Trophoblast cell (in vitro differentiated cells and primary cell): ENCODE results near the gene MLF2.

Experiments
- DNase-seq, 2 donors: peaks; one replicate each; pipeline ENCODE4 v3.0.0-alpha.2; 2016
- H2AFZ ChIP-seq: 2 replicates; pipeline ENCODE4 v1.6.1; 2013; ENCODE audit warnings: low read length, moderate library complexity, mild to moderate bottlenecking; ENCODE audit not compliant: insufficient read depth, poor library complexity
- H2AK5ac ChIP-seq: 2 replicates; pipeline ENCODE4 v1.6.1; 2013; ENCODE audit warnings: mild to moderate bottlenecking, low read length
- H2BK120ac ChIP-seq: 2 replicates; pipeline ENCODE4 v1.6.1; 2013; ENCODE audit warnings: low read length, mild to moderate bottlenecking, moderate library complexity; ENCODE audit not compliant: insufficient read depth, poor library complexity
- H2BK12ac ChIP-seq: 2 replicates; pipeline ENCODE4 v1.6.1; 2013; ENCODE audit warnings: mild to moderate bottlenecking, low read length, moderate library complexity
- H2BK5ac ChIP-seq: 2 replicates; pipeline ENCODE4 v1.6.1; 2013; ENCODE audit warnings: low read length, low read depth, moderate library complexity, mild to moderate bottlenecking; ENCODE audit not compliant: poor library complexity
- H3K14ac ChIP-seq: 2 replicates; pipeline ENCODE4 v1.6.1; 2013; ENCODE audit warnings: mild to moderate bottlenecking, low read length
- H3K18ac ChIP-seq: 2 replicates; pipeline ENCODE4 v1.6.1; 2013; ENCODE audit warnings: mild to moderate bottlenecking, low read length
- H3K23ac ChIP-seq: 2 replicates; pipeline ENCODE4 v1.6.1; 2013; ENCODE audit warnings: low read length
- H3K27ac ChIP-seq: 2 replicates; pipeline ENCODE4 v1.5.1; 2013; ENCODE audit warnings: low read depth, mild to moderate bottlenecking, inconsistent platforms, low read length, moderate library complexity
- H3K27me3 ChIP-seq: 2 replicates; pipeline ENCODE4 v1.6.1; 2013; ENCODE audit warnings: inconsistent platforms, mild to moderate bottlenecking, low read length, moderate library complexity; ENCODE audit not compliant: insufficient read depth
- H3K36me3 ChIP-seq, 2 experiments: 1 replicate in 1 of 2; 2 replicates in 1 of 2; pipeline ENCODE4 v1.6.1; 2013; ENCODE audit warnings: low read length in 2 of 2, mild to moderate bottlenecking in 2 of 2, moderate library complexity in 1 of 2; ENCODE audit not compliant: insufficient read depth in 2 of 2, control insufficient read depth in 1 of 2
- H3K4ac ChIP-seq: 2 replicates; pipeline ENCODE4 v1.6.1; 2013; ENCODE audit warnings: low read depth, mild to moderate bottlenecking, low read length, moderate library complexity
- H3K4me1 ChIP-seq, 2 experiments: 1 replicate in 1 of 2; 2 replicates in 1 of 2; pipeline ENCODE4 v1.6.1; 2013; ENCODE audit warnings: low read length in 2 of 2, mild to moderate bottlenecking in 2 of 2, moderate library complexity in 1 of 2; ENCODE audit not compliant: insufficient read depth in 2 of 2, control insufficient read depth in 1 of 2
- H3K4me2 ChIP-seq: 2 replicates; pipeline ENCODE4 v1.6.1; 2013; ENCODE audit warnings: inconsistent platforms, mild to moderate bottlenecking, low read length, moderate library complexity
- H3K4me3 ChIP-seq: 2 replicates; pipeline ENCODE4 v1.5.1; 2013; ENCODE audit warnings: mild to moderate bottlenecking, low read depth, low read length, inconsistent platforms
- H3K79me1 ChIP-seq: one replicate; pipeline ENCODE4 v1.6.1; 2013; ENCODE audit warnings: low read length
- H3K79me2 ChIP-seq: 2 replicates; pipeline ENCODE4 v1.6.1; 2013; ENCODE audit warnings: low read length, mild to moderate bottlenecking; ENCODE audit not compliant: control insufficient read depth, insufficient read depth, poor library complexity
- H3K9ac ChIP-seq: 2 replicates; pipeline ENCODE4 v1.6.1; 2013; ENCODE audit warnings: mild to moderate bottlenecking, low read length
- H3K9me3 ChIP-seq: 2 replicates; pipeline ENCODE4 v1.6.1; 2013; ENCODE audit warnings: low read depth, mild to moderate bottlenecking, control low read depth, inconsistent platforms, low read length; ENCODE audit not compliant: insufficient read depth
- H4K12ac ChIP-seq: 2 replicates; pipeline ENCODE4 v1.6.1; 2013; ENCODE audit warnings: low read depth, mild to moderate bottlenecking, low read length, moderate library complexity
- H4K8ac ChIP-seq: 2 replicates; pipeline ENCODE4 v1.6.1; 2013; ENCODE audit warnings: low read depth, mild to moderate bottlenecking, low read length, moderate library complexity
- H4K91ac ChIP-seq: one replicate; pipeline ENCODE4 v1.6.1; 2013; ENCODE audit warnings: low read depth, mild to moderate bottlenecking, low read length, moderate library complexity
- WGBS: extraction: QIAGEN DNeasy Blood & Tissue Kit; methylation state at CpG from one replicate; pipeline ENCODE4 v1.1.7; 2013; ENCODE audit warnings: missing lambda C conversion rate; ENCODE audit not compliant: insufficient read length, insufficient coverage; ENCODE audit errors: extremely low coverage; 5-methylcytosine and 5-hydroxymethylcytosine counted together

Gene MLF2

GRCh38 chr12:6730169-6730568 is 22.8 kb downstream of the MLF2 start:
- no CpG with 5 or more reads among the region's 8 CpGs for WGBS
- no peak for DNase-seq
- no peak overlapping the region for H4K8ac ChIP-seq
- no peak overlapping the region for H3K14ac ChIP-seq
- H3K79me1 ChIP-seq = no peaks in the 10 kb centered on the region
- no peak overlapping the region for H2BK12ac ChIP-seq
- no peak overlapping the region for H3K18ac ChIP-seq
- H3K4me1 ChIP-seq = no peaks in the 10 kb centered on the region
- H3K4me2 ChIP-seq = no peak overlapping the region
- H2AK5ac ChIP-seq = no peak overlapping the region
- no peak overlapping the region for H4K12ac ChIP-seq
- no peak overlapping the region for H3K23ac ChIP-seq
- H3K79me2 ChIP-seq = no peaks in the 10 kb centered on the region
- no peak overlapping the region for H3K4ac ChIP-seq
- H3K27me3 ChIP-seq = no peaks in the 10 kb centered on the region
- no peak overlapping the region for H2AFZ ChIP-seq
- H3K27ac ChIP-seq = no peak overlapping the region
- H2BK5ac ChIP-seq = no peak overlapping the region
- peaks cover 25 to 46% of the 10 kb centered on the region in 2 experiments for H3K36me3 ChIP-seq
- H3K9me3 ChIP-seq = no peaks in the 10 kb centered on the region
- no peak overlapping the region for H2BK120ac ChIP-seq
- no peak overlapping the region for H4K91ac ChIP-seq
- no peak overlapping the region for H3K9ac ChIP-seq
- H3K4me3 ChIP-seq = no peak overlapping the region

- H3K9me3 ChIP-seq = no peaks in the 10 kb centered on the region
- H3K9ac ChIP-seq = no peak overlapping the region
- no peak overlapping the region for H4K12ac ChIP-seq
- H2BK5ac ChIP-seq = no peak overlapping the region
- H3K36me3 ChIP-seq = peaks cover 25 to 43% of the 10 kb centered on the region in 2 experiments
- no peak overlapping the region for H3K18ac ChIP-seq
- H4K8ac ChIP-seq = no peak overlapping the region
- peaks cover 4 to 5% of the 10 kb centered on the region in 2 experiments for H3K4me1 ChIP-seq
- H2BK120ac ChIP-seq = no peak overlapping the region
- H3K23ac ChIP-seq = no peak overlapping the region
- no peak overlapping the region for H3K4me3 ChIP-seq
- H4K91ac ChIP-seq = no peak overlapping the region
- H2BK12ac ChIP-seq = no peak overlapping the region
- H2AFZ ChIP-seq = no peak overlapping the region
- peaks cover 3% of the 10 kb centered on the region for H3K79me1 ChIP-seq
- H3K14ac ChIP-seq = no peak overlapping the region
- H2AK5ac ChIP-seq = no peak overlapping the region
- no peaks in the 10 kb centered on the region for H3K27me3 ChIP-seq
- no peak for DNase-seq
- H3K4ac ChIP-seq = no peak overlapping the region
- no peak overlapping the region for H3K4me2 ChIP-seq
- H3K79me2 ChIP-seq = peaks cover 3% of the 10 kb centered on the region
- WGBS = no CpG with 5 or more reads among the region's 18 CpGs
- H3K27ac ChIP-seq = no peak overlapping the region
These were observed 23.8 kb downstream of the MLF2 start for GRCh38 chr12:6729186-6729585.

GRCh38 chr12:6725350-6725749 is 27.6 kb downstream of the MLF2 start:
- Histone ChIP-seq H3K9ac (no peak overlapping the region), H2BK5ac (no peak overlapping the region), H2AK5ac (no peak overlapping the region), H3K79me2 (peaks cover 4% of the 10 kb centered on the region), H2BK120ac (no peak overlapping the region), H3K4me2 (no peak overlapping the region), H2AFZ (no peak overlapping the region), H3K14ac (no peak overlapping the region), H3K4me1 (peaks cover 4 to 5% of the 10 kb centered on the region in 2 experiments), H3K27ac (no peak overlapping the region), H3K4ac (no peak overlapping the region), H3K4me3 (no peak overlapping the region), H4K91ac (no peak overlapping the region), H3K79me1 (peaks cover 9% of the 10 kb centered on the region), H3K27me3 (no peaks in the 10 kb centered on the region), H3K9me3 (no peaks in the 10 kb centered on the region), H4K12ac (no peak overlapping the region), H2BK12ac (no peak overlapping the region), H3K18ac (no peak overlapping the region), H3K36me3 (peaks cover 14 to 23% of the 10 kb centered on the region in 2 experiments), H4K8ac (no peak overlapping the region), H3K23ac (no peak overlapping the region)
- no peak for DNase-seq
- no CpG with 5 or more reads among the region's 7 CpGs for WGBS

- Histone ChIP-seq H3K79me2 (peaks cover 4% of the 10 kb centered on the region), H3K23ac (no peak overlapping the region), H3K36me3 (peaks cover 7 to 15% of the 10 kb centered on the region in 2 experiments), H3K4me2 (peak overlapping the region; percentile 75), H2BK5ac (no peak overlapping the region), H4K91ac (peak overlapping the region; percentile 76), H3K9ac (peak overlapping the region; percentile 66), H2BK120ac (no peak overlapping the region), H2BK12ac (peak overlapping the region; percentile 1), H3K14ac (peak overlapping the region; percentile 63), H3K18ac (peak overlapping the region; percentile 81), H3K9me3 (peaks cover 2% of the 10 kb centered on the region), H3K4ac (peak overlapping the region; percentile 43), H2AFZ (peak overlapping the region; percentile 61), H3K4me1 (peaks cover 4 to 5% of the 10 kb centered on the region in 2 experiments), H4K12ac (peak overlapping the region; percentile 83), H3K27ac (peak overlapping the region; percentile 78), H3K27me3 (no peaks in the 10 kb centered on the region), H4K8ac (peak overlapping the region; percentile 86), H3K79me1 (peaks cover 9% of the 10 kb centered on the region), H2AK5ac (peak overlapping the region; percentile 67), H3K4me3 (peak overlapping the region; percentile 71)
- peak in 1 of 2 donors; percentile 42 for DNase-seq
- WGBS = no CpG with 5 or more reads among the region's 10 CpGs
These were observed 28.5 kb downstream of the MLF2 start for GRCh38 chr12:6724409-6724797.
